ENCODE measurements around the gene EVA1C.

DNA sequence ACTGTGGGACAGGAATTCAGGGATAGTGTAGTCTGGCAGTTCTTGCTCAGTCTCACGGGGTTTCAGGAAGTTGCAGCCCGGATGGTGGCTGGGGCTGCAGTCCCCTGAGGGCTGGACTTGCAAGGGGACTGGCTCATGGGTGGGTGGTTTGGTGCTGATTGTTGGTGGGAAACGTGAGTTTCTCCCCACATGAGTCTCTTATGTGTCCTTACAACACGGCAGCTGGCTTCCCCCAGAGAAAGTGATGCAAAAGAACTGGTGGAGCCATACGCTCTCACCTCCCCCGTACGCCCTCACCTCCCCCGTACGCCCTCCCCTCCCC lies 64.9 kb downstream of the EVA1C start:
- no peak for TF ChIP-seq FOXP2 (optimal IDR thresholded peaks at IDR 0.05; ENCODE audit: control extremely low read depth, extremely low read length, insufficient read depth)
- no peak for TF ChIP-seq POLR2AphosphoS5 (IDR thresholded peaks at IDR 0.05; ENCODE audit: borderline replicate concordance, low read depth, low read length)

Measured in SK-N-MC (cell line).